Endometrial microvascular endothelial cells (primary cell): ENCODE results near the gene OR2A14. TPM values are rescaled to one million over a fixed set of nuclear protein-coding genes. Genes with fewer than 3 reads are reported as not detected.
"Not testable (repeated sequence)": the region's sequence is repeated elsewhere in the genome, so short reads cannot be mapped to it uniquely, and the experiment has no call there.

Experiments
- in situ Hi-C: cut with HindIII; loops from 2 replicates; pipeline ENCODE4 v1.10.0; 2017; ENCODE audit warnings: low sequenced_read_pairs, low pct_unique_long_range_greater_than_20kb; ENCODE audit errors: inconsistent ontology term
- total RNA-seq: library from RNA; depleted of rRNA; stranded (reverse); fragments of >200 nt; gene quantifications from one replicate; pipeline ENCODE4 v1.2.3, GENCODE V29; 2015; ENCODE audit errors: inconsistent ontology term

The OR2A14 gene
- total RNA-seq, 1 donor from 2014 or later, result not detected

DNA sequence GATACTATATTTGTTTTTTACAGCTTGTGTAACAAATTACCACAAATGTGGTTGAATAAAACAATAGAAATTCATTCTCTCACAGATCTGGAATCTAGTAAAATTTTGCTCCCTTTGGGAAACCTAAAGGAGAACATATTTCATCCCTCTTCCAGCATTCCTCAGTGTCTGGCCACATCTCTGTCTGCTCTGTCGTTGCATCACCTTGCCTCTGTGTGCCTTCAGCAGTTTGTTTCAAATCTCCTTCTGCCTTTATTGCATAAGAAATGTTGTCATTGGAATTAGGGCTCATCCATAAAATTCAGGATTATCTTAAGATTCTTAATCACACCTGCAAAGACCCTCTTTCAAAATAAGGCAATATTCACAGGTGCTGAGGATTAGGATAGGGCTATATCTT is 14.5 kb downstream of the OR2A14 start:
- in situ Hi-C loops, result no loop called here

DNA sequence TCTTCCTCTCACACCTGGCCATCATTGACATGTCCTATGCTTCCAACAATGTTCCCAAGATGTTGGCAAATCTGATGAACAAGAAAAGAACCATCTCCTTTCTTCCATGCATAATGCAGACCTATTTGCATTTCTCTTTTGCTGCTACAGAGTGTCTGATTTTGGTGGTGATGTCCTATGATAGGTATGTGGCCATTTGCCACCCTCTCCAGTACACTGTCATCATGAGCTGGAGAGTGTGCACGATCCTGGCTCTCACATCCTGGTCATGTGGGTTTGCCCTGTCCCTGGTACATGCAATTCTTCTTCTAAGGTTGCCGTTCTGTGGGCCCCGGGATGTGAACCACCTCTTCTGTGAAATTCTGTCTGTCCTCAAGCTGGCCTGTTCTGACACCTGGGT is 19.2 kb downstream of the OR2A14 start:
- in situ Hi-C loops, result no loop called here

DNA sequence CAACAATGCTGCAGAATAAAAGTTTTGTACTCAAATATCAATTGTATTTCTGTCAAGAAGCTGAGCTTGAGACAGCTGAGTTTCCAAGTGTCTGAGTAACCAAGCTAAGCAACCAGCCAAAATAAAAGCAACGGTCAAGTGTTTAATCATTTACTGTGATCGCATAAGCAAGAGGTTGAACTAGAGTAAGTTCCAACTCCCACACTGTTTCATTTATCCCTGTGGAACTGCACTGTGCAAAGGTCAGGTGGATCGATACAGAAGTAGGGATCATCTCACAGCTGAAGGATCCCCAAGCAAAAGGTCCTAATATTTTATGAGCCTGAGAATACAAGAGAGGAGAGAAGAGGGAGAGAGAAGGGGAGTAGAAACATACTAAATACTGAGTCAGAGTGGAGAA is 21.4 kb downstream of the OR2A14 start:
- in situ Hi-C loops, result no loop called here

DNA sequence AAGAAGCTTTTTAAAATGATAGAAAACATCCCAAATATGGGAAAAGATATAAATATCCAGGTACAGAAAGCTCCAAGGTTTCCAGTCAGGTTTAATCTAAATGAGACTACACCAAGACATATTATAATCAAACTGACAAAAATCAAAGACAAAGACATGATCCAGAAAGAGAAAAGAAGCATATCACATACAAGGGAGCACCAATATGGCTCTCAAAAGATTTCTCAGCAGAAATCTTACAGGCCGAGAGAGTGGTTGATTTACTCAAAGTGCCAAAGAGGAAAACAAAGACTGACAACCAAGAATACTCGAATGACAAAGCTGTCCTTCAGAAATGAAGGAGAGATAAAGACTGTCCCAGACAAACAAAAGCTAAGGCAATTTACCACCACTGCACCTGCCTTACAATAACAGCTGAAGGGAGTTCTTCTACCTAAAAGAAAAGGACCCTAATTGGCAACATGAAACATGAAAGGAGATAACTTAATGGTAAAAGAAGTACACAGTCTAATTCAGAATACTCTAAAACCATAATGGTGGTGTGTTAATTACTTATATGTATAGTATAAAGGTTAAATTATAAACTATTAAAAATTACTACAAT is 25.4 kb downstream of the OR2A14 start:
- in situ Hi-C loops, result no loop called here

DNA sequence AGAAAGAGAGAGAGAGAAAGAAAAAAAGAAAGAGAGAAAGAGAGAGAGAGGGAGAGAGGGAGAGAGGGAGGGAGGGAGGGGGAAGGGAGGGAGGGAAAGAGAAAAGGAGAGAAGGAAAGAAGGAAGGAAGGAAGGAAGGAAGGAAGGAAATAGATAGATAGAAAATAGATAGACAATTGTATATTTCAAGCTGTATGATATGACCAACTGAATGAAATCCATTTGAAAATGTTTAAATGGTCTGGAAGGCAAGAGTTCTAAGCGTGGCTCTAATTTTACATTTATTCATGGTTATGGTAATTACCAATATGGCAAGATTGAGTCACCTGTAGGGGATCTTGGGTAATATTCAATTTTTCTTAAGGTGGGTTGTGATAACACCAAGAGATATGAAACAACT is 35.9 kb downstream of the OR2A14 start:
- in situ Hi-C loops, result no loop called here

DNA sequence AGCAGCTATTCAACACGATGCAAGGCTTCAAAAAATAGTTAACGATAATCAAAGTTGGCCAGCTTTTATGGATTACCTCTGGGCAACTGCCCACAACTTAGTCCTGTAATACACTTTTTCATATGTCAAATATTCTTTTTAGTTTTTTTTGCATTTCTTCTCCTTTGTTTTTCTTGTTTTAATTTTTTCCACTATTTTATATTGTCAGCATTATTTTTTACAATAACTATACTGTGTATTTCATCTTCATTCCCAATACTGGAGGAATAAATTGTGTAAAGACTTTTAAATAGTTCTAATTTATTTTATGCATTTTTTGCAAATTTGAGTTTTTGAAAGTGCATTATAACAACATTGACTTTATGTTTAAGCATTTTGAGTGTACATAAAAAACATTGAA is 41.8 kb downstream of the OR2A14 start:
- in situ Hi-C loops, result no loop called here

DNA sequence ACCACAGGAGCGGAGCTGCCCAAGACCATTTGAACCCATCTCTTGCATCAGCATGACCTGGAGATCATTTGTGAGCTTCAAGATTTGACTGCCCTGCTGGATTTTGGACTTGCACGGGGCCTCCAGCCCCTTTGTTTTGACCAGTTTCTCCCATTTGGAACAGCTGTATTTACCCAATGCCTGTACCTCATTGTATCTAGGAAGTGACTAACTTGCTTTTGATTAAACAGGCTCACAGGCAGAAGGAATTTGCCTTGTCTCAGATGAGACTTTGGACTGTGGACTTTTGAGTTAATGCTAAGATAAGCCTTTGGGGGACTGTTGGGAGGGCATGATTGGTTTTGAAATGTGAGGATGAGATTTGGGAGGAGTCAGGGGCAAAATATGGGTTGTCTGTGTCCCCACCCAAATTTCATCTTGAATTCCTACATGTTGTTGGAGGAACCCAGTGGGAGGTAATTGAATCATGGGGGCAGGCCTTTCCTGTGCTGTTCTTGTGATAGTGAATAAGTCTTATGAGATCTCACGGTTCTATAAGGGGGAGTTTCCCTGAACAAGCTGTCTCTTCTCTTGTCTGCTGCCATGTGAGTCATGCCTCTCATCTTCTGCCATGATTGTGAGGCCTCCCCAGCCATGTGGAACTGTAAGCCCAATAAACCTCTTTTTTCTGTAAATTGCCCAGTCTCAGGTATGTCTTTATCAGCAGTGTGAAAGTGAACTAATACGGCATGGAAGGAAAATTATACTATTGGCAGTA is 48.8 kb downstream of the OR2A14 start:
- in situ Hi-C loops, result not testable (repeated sequence)

DNA sequence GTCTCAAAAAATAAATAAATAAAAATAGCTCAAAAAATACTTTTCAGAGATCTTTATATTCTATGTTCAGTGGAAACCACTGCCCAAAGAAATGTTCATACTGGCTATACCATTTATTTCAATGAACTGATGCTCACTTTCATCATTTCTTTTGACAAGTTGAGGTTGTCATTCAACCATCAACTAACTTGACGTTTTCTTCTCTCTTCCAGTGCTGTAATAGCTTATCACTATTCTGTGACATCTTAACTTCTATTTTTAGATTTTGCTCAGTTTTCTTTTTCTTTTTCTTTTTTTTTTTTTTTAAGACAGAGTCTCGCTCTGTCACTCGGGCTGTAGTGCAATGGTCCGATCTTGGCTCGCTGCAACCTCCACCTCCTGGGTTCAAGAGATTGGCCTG is 51.6 kb downstream of the OR2A14 start:
- in situ Hi-C loops, result no loop called here

DNA sequence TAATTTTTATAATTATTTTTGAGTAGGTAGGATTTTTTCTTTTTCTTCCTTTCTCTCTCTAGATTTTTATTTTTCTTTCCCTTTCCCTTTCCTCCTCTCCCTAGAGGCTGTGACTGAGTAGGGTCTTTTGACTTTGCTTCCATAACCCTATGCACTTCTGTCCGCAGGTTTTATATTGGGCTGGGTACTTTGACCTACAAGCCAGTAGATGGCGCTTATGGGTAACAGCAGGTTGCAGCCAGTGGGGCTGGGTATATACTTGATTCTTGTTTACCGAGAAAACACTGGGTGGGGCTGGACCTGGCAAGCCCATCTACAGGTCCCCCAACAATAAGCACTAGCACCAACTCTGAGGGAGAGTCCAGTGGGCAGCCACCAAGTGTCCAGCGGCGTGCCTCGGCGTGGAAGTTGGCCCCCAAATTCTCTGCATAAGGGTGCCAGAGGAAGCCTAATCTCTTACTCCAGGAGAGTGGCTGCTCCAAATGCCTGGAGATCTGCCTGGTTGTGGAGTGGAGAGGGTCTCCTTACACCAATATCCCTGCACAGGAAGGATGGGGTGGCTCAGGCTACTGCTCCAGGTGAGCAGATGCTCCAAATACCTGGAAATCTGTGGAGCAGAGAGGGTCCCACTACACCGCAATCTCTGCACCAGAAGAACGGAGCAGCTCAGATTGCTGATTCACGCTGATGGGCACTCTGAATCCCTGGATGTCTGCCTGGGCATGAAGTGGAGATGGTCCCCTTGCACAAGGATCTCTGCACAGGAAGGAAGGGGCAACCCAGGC is 55.6 kb downstream of the OR2A14 start:
- in situ Hi-C loops, result not testable (repeated sequence)

DNA sequence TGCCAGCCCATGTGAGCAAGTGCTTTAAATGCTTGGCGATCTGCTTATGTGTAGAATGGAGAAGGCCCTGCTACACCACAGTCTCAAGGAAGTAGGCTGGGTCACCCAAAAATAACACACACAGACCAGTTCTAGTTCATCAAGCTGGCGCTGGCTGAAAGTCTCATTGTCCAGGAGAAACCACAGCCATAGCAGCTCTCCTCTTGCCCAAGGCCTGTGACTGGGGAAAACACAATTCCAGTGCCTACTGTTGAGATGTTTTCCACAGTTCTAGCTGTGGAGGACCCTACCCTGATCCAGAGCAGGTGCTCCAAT is 56.1 kb downstream of the OR2A14 start:
- in situ Hi-C loops, result not testable (repeated sequence)

Other genes with a start within 250 kb of the OR2A14 start
- 54.2 TPM for gene TCAF1, start 221.0 kb upstream of the OR2A14 start, total RNA-seq
- gene OR2F2, start 187.9 kb upstream of the OR2A14 start, total RNA-seq, result not detected
- gene OR2F1, start 168.3 kb upstream of the OR2A14 start, total RNA-seq, result not detected
- gene OR6B1, start 122.9 kb upstream of the OR2A14 start, total RNA-seq, result not detected
- not detected for gene OR2A5, start 74.2 kb upstream of the OR2A14 start, total RNA-seq
- gene OR2A25, start 53.4 kb upstream of the OR2A14 start, total RNA-seq, result not detected
- not detected for gene OR2A12, start 36.9 kb upstream of the OR2A14 start, total RNA-seq
- gene OR2A2, start 13.6 kb upstream of the OR2A14 start, total RNA-seq, result not detected
- 0.19 TPM for gene CTAGE4, start 60.3 kb downstream of the OR2A14 start, total RNA-seq
- not detected for gene ARHGEF35, start 72.7 kb downstream of the OR2A14 start, total RNA-seq
- gene OR2A42, start 116.4 kb downstream of the OR2A14 start, total RNA-seq, result not detected
- gene OR2A7, start 141.6 kb downstream of the OR2A14 start, total RNA-seq, result 0.09 TPM
- 0.19 TPM for gene CTAGE8, start 146.1 kb downstream of the OR2A14 start, total RNA-seq
- not detected for gene OR2A1, start 189.2 kb downstream of the OR2A14 start, total RNA-seq
- 3.5 TPM for gene ARHGEF5, start 232.2 kb downstream of the OR2A14 start, total RNA-seq